DND-41 (cell line): ENCODE measurements around the gene TMEM119.

Experiments
- ATAC-seq: fragments of 200-7000 bp; cut with Tn5 transposase; 3 replicates; pipeline ENCODE4 v1.9.1; 2021; ENCODE audit warnings: low read depth; ENCODE audit not compliant: insufficient read depth
- DNase-seq: peaks from one replicate; pipeline ENCODE4 v3.0.0-alpha.2; 2020
- H2AFZ ChIP-seq: 2 replicates; pipeline ENCODE4 v1.6.0; 2012; ENCODE audit warnings: low read depth, low read length
- H3K27ac ChIP-seq: 2 replicates; pipeline ENCODE4 v1.5.1; 2012; ENCODE audit warnings: low read length, inconsistent platforms
- H3K27me3 ChIP-seq: fragments of 200-600 bp; sonication (generic); 2 replicates; pipeline ENCODE4 v1.6.0; 2012; ENCODE audit warnings: low read length, mild to moderate bottlenecking, inconsistent platforms; ENCODE audit not compliant: insufficient read depth, poor library complexity
- H3K36me3 ChIP-seq: 2 replicates; pipeline ENCODE4 v1.5.1; 2012; ENCODE audit warnings: low read length, inconsistent platforms; ENCODE audit not compliant: insufficient read depth
- H3K4me1 ChIP-seq: 2 replicates; pipeline ENCODE4 v1.5.1; 2012; ENCODE audit warnings: mild to moderate bottlenecking, low read length; ENCODE audit not compliant: insufficient read depth
- H3K4me2 ChIP-seq: 2 replicates; pipeline ENCODE4 v1.6.0; 2012; ENCODE audit warnings: mild to moderate bottlenecking, moderate library complexity, low read length, inconsistent platforms; ENCODE audit not compliant: insufficient read depth
- H3K4me3 ChIP-seq, 2 experiments: fragments of 200-600 bp in 1 of 2; shearing (Covaris generic) in 1 of 2; 2 replicates each; pipeline ENCODE4 v1.5.1; 2012 to 2016; ENCODE audit warnings: inconsistent platforms in 2 of 2, low read length in 2 of 2, mild to moderate bottlenecking in 2 of 2, low read depth in 1 of 2, moderate library complexity in 1 of 2
- H3K79me2 ChIP-seq: 2 replicates; pipeline ENCODE4 v1.6.0; 2012; ENCODE audit warnings: low read length, inconsistent platforms; ENCODE audit not compliant: insufficient read depth
- H3K9ac ChIP-seq: 2 replicates; pipeline ENCODE4 v1.6.0; 2012; ENCODE audit warnings: low read depth, mild to moderate bottlenecking, inconsistent platforms, low read length, moderate library complexity
- H3K9me3 ChIP-seq: 2 replicates; pipeline ENCODE4 v1.5.1; 2012; ENCODE audit warnings: low read length, moderate library complexity, mild to moderate bottlenecking, inconsistent platforms; ENCODE audit not compliant: insufficient read depth, severe bottlenecking
- H4K20me1 ChIP-seq: 2 replicates; pipeline ENCODE4 v1.6.0; 2012; ENCODE audit warnings: low read length; ENCODE audit not compliant: insufficient read depth
- EZH2 ChIP-seq: IDR thresholded peaks from 3 replicates; pipeline ENCODE4 v1.6.1; 2012; ENCODE audit warnings: borderline replicate concordance, low read depth, mild to moderate bottlenecking, moderate library complexity, low read length, inconsistent platforms; ENCODE audit not compliant: severe bottlenecking
- TF ChIP-seq, protein P1 (sequence below): IDR thresholded peaks from 2 replicates; pipeline ENCODE4 v1.5.1; 2012; ENCODE audit warnings: borderline replicate concordance, low read length, moderate library complexity, mild to moderate bottlenecking; ENCODE audit not compliant: poor library complexity, severe bottlenecking; ENCODE audit errors: extremely low read depth

TMEM119 gene

DNA sequence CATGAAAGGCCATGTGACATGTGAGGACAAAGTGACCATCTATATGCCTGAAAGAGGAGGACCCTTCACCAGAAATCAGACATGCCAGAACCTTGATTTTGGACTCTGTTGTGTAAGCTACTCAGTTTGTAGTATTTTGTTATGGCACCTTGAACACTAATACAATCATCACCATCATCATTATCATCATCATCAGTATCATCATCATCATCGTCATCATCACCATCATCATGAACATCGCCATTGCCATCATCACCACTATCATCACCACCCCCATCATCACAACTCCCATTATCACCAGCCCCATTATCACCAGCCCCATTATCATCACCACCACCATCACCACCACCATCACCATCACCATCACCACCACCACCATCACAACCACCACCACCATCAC, 19.6 kb downstream of the TMEM119 start:
- Histone ChIP-seq H3K4me1 (no peaks in the 10 kb centered on the region), H3K9me3 (no peaks in the 10 kb centered on the region), H2AFZ (no peak overlapping the region), H3K79me2 (no peaks in the 10 kb centered on the region), H3K9ac (no peak overlapping the region), H3K4me2 (no peak overlapping the region), H4K20me1 (no peaks in the 10 kb centered on the region), H3K4me3 (no peak overlapping the region), H3K36me3 (no peaks in the 10 kb centered on the region), H3K27me3 (no peaks in the 10 kb centered on the region), H3K27ac (no peak overlapping the region)
- ATAC-seq (no peak), DNase-seq (no peak)
- no peak for TF ChIP-seq EZH2
- TF ChIP-seq, protein P1, sequence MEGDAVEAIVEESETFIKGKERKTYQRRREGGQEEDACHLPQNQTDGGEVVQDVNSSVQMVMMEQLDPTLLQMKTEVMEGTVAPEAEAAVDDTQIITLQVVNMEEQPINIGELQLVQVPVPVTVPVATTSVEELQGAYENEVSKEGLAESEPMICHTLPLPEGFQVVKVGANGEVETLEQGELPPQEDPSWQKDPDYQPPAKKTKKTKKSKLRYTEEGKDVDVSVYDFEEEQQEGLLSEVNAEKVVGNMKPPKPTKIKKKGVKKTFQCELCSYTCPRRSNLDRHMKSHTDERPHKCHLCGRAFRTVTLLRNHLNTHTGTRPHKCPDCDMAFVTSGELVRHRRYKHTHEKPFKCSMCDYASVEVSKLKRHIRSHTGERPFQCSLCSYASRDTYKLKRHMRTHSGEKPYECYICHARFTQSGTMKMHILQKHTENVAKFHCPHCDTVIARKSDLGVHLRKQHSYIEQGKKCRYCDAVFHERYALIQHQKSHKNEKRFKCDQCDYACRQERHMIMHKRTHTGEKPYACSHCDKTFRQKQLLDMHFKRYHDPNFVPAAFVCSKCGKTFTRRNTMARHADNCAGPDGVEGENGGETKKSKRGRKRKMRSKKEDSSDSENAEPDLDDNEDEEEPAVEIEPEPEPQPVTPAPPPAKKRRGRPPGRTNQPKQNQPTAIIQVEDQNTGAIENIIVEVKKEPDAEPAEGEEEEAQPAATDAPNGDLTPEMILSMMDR: no peak

DNA sequence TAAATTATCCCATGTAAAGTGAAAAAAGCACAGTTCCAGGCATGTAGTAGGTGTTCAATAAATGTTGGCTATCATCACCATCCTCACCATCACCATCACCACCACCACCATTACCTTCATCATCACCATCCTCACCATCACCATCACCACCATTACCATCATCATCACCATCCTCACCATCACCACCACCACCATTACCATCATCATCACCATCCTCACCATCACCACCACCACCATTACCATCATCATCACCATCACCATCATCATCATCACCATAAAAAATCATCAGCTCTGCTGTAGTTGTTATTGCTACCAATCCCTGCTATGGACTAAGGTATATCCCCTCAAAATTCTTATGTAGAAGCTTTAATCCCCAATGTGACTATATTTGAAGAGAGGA, 20.4 kb downstream of the TMEM119 start:
- Histone ChIP-seq H3K9ac (no peak overlapping the region), H2AFZ (no peak overlapping the region), H3K36me3 (no peaks in the 10 kb centered on the region), H3K9me3 (no peaks in the 10 kb centered on the region), H3K27ac (no peak overlapping the region), H3K27me3 (no peaks in the 10 kb centered on the region), H3K4me1 (no peaks in the 10 kb centered on the region), H3K4me2 (no peak overlapping the region), H3K79me2 (no peaks in the 10 kb centered on the region), H4K20me1 (no peaks in the 10 kb centered on the region), H3K4me3 (no peak overlapping the region)
- TF ChIP-seq, protein P1: no peak
- ATAC-seq (no peak), DNase-seq (no peak)

DNA sequence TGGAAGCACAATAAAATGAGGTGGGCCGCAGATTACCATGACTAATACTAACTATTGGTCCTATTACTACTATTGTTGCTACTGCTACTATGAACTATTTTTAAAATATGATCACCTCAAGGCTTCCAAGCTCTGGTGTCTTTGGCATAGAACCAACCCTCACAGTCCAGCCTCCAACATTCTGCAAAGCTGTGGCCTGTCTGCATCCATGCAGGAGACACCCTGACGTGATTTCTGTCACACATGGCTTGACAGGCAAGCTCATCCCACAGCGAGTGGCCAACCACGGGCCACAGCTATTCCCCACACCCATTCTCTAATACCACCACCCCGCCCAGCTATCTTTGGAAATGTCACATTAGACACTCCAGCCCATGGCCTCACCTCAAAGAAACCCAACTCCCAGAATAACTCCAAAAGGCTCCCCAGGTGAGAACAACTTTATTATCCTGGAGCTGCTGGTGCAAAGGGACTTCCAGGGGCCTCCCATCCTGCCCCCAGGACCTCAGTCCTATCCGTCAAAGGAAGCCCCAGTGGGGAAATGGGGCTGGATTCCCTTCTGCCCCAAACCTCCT, 21.1 kb downstream of the TMEM119 start:
- Histone ChIP-seq H3K9me3 (no peaks in the 10 kb centered on the region), H3K27me3 (no peaks in the 10 kb centered on the region), H3K27ac (no peak overlapping the region), H3K4me2 (no peak overlapping the region), H3K4me1 (no peaks in the 10 kb centered on the region), H3K79me2 (no peaks in the 10 kb centered on the region), H3K36me3 (no peaks in the 10 kb centered on the region), H2AFZ (no peak overlapping the region), H3K9ac (no peak overlapping the region), H3K4me3 (no peak overlapping the region), H4K20me1 (no peaks in the 10 kb centered on the region)
- ATAC-seq (no peak), DNase-seq (no peak)
- TF ChIP-seq, protein P1: no peak
- TF ChIP-seq EZH2: no peak
